ENCODE data around the gene CLIC3. TPM values are rescaled to one million over a fixed set of nuclear protein-coding genes. Genes with fewer than 3 reads are reported as not detected.
"Not testable (repeated sequence)": the region's sequence is repeated elsewhere in the genome, so short reads cannot be mapped to it uniquely, and the experiment has no call there.

CLIC3 gene
- total RNA-seq, 1 experiment from 2014 or later: 6.2 TPM

GRCh38 chr9:137034709-137035506, 38.5 kb upstream of the CLIC3 start:
- intact Hi-C loops (cut with micrococcal nuclease; ENCODE audit: unreplicated experiment): loop anchor here (10.0 kb wide), 1 partner anchor 90 kb away; the partner anchor contains the start of genes C8G and FBXW5
- ChIA-PET CTCF (interaction anchor here (0.5 to 2.0 kb wide), 7 partner anchors 10 to 244 kb away, joined by 3 to 22 read pairs (median 4); no protein-coding TSS in a partner anchor), POLR2A (interaction anchor here (0.6 kb wide), 1 partner anchor 266 kb away, joined by 3 read pairs; no protein-coding TSS in a partner anchor)
- in situ Hi-C loops (cut with HindIII; ENCODE audit: low pct_unique_long_range_greater_than_20kb, low sequenced_read_pairs): no loop called here
- H3K4me3 ChIP-seq (ENCODE audit: low read depth in 2 of 2, low read length in 2 of 2): peak overlapping the region in 1 of 2 experiments; percentile 14; a peak in 1 of 4 replicates
- peaks cover 5% of the 10 kb centered on the region for H3K4me1 ChIP-seq (ENCODE audit: control insufficient read depth, insufficient read depth, low read length)
- DNase-seq (ENCODE audit: low read depth, low spot score) (peak; percentile 55), ATAC-seq (peak; percentile 93)
- no peaks in the 10 kb centered on the region for H3K27me3 ChIP-seq (ENCODE audit: control insufficient read depth, insufficient read depth, low read length)
- H3K27ac ChIP-seq (ENCODE audit: low read length): no peak overlapping the region
- BruUV-seq (replicated peaks): no TSS peak
- H3K9me3 ChIP-seq (ENCODE audit: control insufficient read depth, insufficient read depth, low read depth, low read length): no peaks in the 10 kb centered on the region
- no peaks in the 10 kb centered on the region for H3K36me3 ChIP-seq (ENCODE audit: control insufficient read depth, insufficient read depth, low read length)
- TF ChIP-seq, protein P1, sequence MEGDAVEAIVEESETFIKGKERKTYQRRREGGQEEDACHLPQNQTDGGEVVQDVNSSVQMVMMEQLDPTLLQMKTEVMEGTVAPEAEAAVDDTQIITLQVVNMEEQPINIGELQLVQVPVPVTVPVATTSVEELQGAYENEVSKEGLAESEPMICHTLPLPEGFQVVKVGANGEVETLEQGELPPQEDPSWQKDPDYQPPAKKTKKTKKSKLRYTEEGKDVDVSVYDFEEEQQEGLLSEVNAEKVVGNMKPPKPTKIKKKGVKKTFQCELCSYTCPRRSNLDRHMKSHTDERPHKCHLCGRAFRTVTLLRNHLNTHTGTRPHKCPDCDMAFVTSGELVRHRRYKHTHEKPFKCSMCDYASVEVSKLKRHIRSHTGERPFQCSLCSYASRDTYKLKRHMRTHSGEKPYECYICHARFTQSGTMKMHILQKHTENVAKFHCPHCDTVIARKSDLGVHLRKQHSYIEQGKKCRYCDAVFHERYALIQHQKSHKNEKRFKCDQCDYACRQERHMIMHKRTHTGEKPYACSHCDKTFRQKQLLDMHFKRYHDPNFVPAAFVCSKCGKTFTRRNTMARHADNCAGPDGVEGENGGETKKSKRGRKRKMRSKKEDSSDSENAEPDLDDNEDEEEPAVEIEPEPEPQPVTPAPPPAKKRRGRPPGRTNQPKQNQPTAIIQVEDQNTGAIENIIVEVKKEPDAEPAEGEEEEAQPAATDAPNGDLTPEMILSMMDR (IDR thresholded peaks at IDR 0.05): peak; percentile 90
- TF ChIP-seq SIN3A (IDR thresholded peaks at IDR 0.05; ENCODE audit: borderline replicate concordance, insufficient read depth, low read depth, low read length): no peak

- peaks cover 7% of the 10 kb centered on the region for H3K4me1 ChIP-seq (ENCODE audit: control insufficient read depth, insufficient read depth, low read length)
- intact Hi-C loops (cut with micrococcal nuclease; ENCODE audit: unreplicated experiment): loop anchor here (10.0 kb wide), 1 partner anchor 89 kb away; the partner anchor contains the start of genes C8G and FBXW5
- DNase-seq (ENCODE audit: low read depth, low spot score) (no peak), ATAC-seq (0 out of 2 replicates have a peak, but pooled peaks have one; percentile 2)
- H3K36me3 ChIP-seq (ENCODE audit: control insufficient read depth, insufficient read depth, low read length): no peaks in the 10 kb centered on the region
- TF ChIP-seq TCF7L2 (IDR thresholded peaks at IDR 0.05; ENCODE audit: low read depth, low read length) (no peak), POLR2AphosphoS5 (IDR thresholded peaks at IDR 0.05; ENCODE audit: low read depth, low read length) (no peak), SIN3A (IDR thresholded peaks at IDR 0.05; ENCODE audit: borderline replicate concordance, insufficient read depth, low read depth, low read length) (no peak), REST (IDR thresholded peaks at IDR 0.05; ENCODE audit: insufficient read depth in 1 of 2, low read depth in 2 of 2, low read length in 1 of 2) (no peak)
- TF ChIP-seq, protein P1 (IDR thresholded peaks at IDR 0.05): no peak
- no peak overlapping the region for H3K4me3 ChIP-seq (ENCODE audit: low read depth in 2 of 2, low read length in 2 of 2)
- in situ Hi-C loops (cut with HindIII; ENCODE audit: low pct_unique_long_range_greater_than_20kb, low sequenced_read_pairs): no loop called here
- H3K27ac ChIP-seq (ENCODE audit: low read length): no peak overlapping the region
- no peaks in the 10 kb centered on the region for H3K9me3 ChIP-seq (ENCODE audit: control insufficient read depth, insufficient read depth, low read depth, low read length)
- no peaks in the 10 kb centered on the region for H3K27me3 ChIP-seq (ENCODE audit: control insufficient read depth, insufficient read depth, low read length)
- ChIA-PET POLR2A (no interaction called here), CTCF (interaction anchor here (1.3 to 2.0 kb wide), 2 partner anchors 9 to 86 kb away, joined by 7 to 22 read pairs; no protein-coding TSS in a partner anchor)
- BruUV-seq (replicated peaks): no TSS peak
Measured at GRCh38 chr9:137034039-137034708, 37.8 kb upstream of the CLIC3 start.

GRCh38 chr9:137033481-137033880, 37.1 kb upstream of the CLIC3 start:
- H3K27me3 ChIP-seq (ENCODE audit: control insufficient read depth, insufficient read depth, low read length); DNase-seq (ENCODE audit: low read depth, low spot score); H3K9me3 ChIP-seq (ENCODE audit: control insufficient read depth, insufficient read depth, low read depth, low read length); CTCF ChIA-PET; BruUV-seq (replicated peaks); ATAC-seq; POLR2A ChIA-PET; in situ Hi-C loops (cut with HindIII; ENCODE audit: low pct_unique_long_range_greater_than_20kb, low sequenced_read_pairs); H3K36me3 ChIP-seq (ENCODE audit: control insufficient read depth, insufficient read depth, low read length); H3K4me3 ChIP-seq (ENCODE audit: low read depth in 2 of 2, low read length in 2 of 2); H3K27ac ChIP-seq (ENCODE audit: low read length): not testable (repeated sequence)
- peaks cover 11% of the 10 kb centered on the region for H3K4me1 ChIP-seq (ENCODE audit: control insufficient read depth, insufficient read depth, low read length)
- intact Hi-C loops (cut with micrococcal nuclease; ENCODE audit: unreplicated experiment): loop anchor here (10.0 kb wide), 1 partner anchor 89 kb away; the partner anchor contains the start of genes C8G and FBXW5
